DOHH2 (cell line): ENCODE results near the gene CBLB.

Experiments
- H3F3A ChIP-seq: fragments of 200-600 bp; sonication (generic), shearing (Covaris generic); 2 replicates; pipeline ENCODE4 v1.6.0; 2016; ENCODE audit warnings: antibody characterized with exemption, mild to moderate bottlenecking; ENCODE audit not compliant: control insufficient read depth, insufficient read depth
- H3K27ac ChIP-seq: fragments of 200-600 bp; sonication (generic); 2 replicates; pipeline ENCODE4 v1.5.1; 2014; ENCODE audit warnings: low read depth, mild to moderate bottlenecking, low read length, moderate library complexity
- H3K27me3 ChIP-seq: fragments of 200-600 bp; sonication (generic); 2 replicates; pipeline ENCODE4 v1.6.1; 2014; ENCODE audit warnings: mild to moderate bottlenecking, low read length, mixed read lengths; ENCODE audit not compliant: control insufficient read depth
- H3K36me3 ChIP-seq: fragments of 200-600 bp; sonication (generic); 2 replicates; pipeline ENCODE4 v1.6.1; 2014; ENCODE audit warnings: mild to moderate bottlenecking, low read length, moderate library complexity, mixed read lengths; ENCODE audit not compliant: control insufficient read depth
- H3K4me1 ChIP-seq: fragments of 200-600 bp; sonication (generic); 2 replicates; pipeline ENCODE4 v1.6.1; 2014; ENCODE audit warnings: mild to moderate bottlenecking, low read length, mixed read lengths; ENCODE audit not compliant: control insufficient read depth
- H3K4me2 ChIP-seq: fragments of 200-600 bp; sonication (generic); 2 replicates; pipeline ENCODE4 v1.6.0; 2014; ENCODE audit warnings: mild to moderate bottlenecking, low read length, moderate library complexity
- H3K4me3 ChIP-seq: fragments of 200-600 bp; sonication (generic); 2 replicates; pipeline ENCODE4 v1.5.1; 2014; ENCODE audit warnings: mild to moderate bottlenecking, low read length, mixed read lengths
- H3K79me2 ChIP-seq: fragments of 200-600 bp; sonication (generic); 2 replicates; pipeline ENCODE4 v1.6.1; 2014; ENCODE audit warnings: mild to moderate bottlenecking, low read length, mixed read lengths; ENCODE audit not compliant: control insufficient read depth
- H3K9me2 ChIP-seq: fragments of 200-600 bp; sonication (generic); replicated peaks from 2 replicates; pipeline ENCODE4 v1.6.1; 2014; ENCODE audit warnings: mild to moderate bottlenecking, low read length, mixed read lengths; ENCODE audit not compliant: control insufficient read depth
- H3K9me3 ChIP-seq: fragments of 200-600 bp; sonication (generic); 2 replicates; pipeline ENCODE4 v1.6.1; 2014; ENCODE audit warnings: antibody characterized with exemption, low read length, mixed read lengths; ENCODE audit not compliant: control insufficient read depth, insufficient read depth
- H4K20me1 ChIP-seq: fragments of 200-600 bp; sonication (generic); 2 replicates; pipeline ENCODE4 v1.6.0; 2014; ENCODE audit warnings: low read depth, mild to moderate bottlenecking, antibody characterized with exemption, low read length, moderate library complexity; ENCODE audit not compliant: control insufficient read depth, insufficient read depth
- CTCF ChIP-seq: fragments of 200-600 bp; sonication (generic); IDR thresholded peaks from one replicate; pipeline ENCODE4 v1.5.1; 2014; ENCODE audit warnings: antibody characterized with exemption, mild to moderate bottlenecking, low read depth, low read length; ENCODE audit not compliant: poor library complexity, severe bottlenecking
- EZH2phosphoT487 ChIP-seq: fragments of 200-600 bp; sonication (generic); IDR thresholded peaks from 2 replicates; pipeline ENCODE4 v1.6.1; 2017; ENCODE audit warnings: borderline replicate concordance, mild to moderate bottlenecking, antibody characterized with exemption, low read length, moderate library complexity, mixed read lengths

CBLB gene

GRCh38 chr3:105866656-105867653 is 1.9 kb downstream of the CBLB start:
- TF ChIP-seq EZH2phosphoT487 (no peak), CTCF (no peak)
- Histone ChIP-seq H3F3A (peaks cover 1% of the 10 kb centered on the region), H3K79me2 (peaks cover 70% of the 10 kb centered on the region), H3K4me2 (peak overlapping the region; percentile 74), H3K9me3 (no peaks in the 10 kb centered on the region), H3K27me3 (no peaks in the 10 kb centered on the region), H3K27ac (peak overlapping the region; percentile 70), H3K4me1 (peaks cover 67% of the 10 kb centered on the region), H3K4me3 (peak overlapping the region; percentile 89), H3K9me2 (no peaks in the 10 kb centered on the region), H3K36me3 (peaks cover 51% of the 10 kb centered on the region), H4K20me1 (no peaks in the 10 kb centered on the region)

GRCh38 chr3:105865867-105866350 is 2.9 kb downstream of the CBLB start:
- Histone ChIP-seq H3K4me3 (peak overlapping the region; percentile 89), H3K4me2 (peak overlapping the region; percentile 74), H3K9me2 (no peaks in the 10 kb centered on the region), H3K36me3 (peaks cover 58% of the 10 kb centered on the region), H3K79me2 (peaks cover 80% of the 10 kb centered on the region), H3K9me3 (no peaks in the 10 kb centered on the region), H3K4me1 (peaks cover 77% of the 10 kb centered on the region), H3F3A (peaks cover 5% of the 10 kb centered on the region), H3K27me3 (no peaks in the 10 kb centered on the region), H3K27ac (peak overlapping the region; percentile 70), H4K20me1 (no peaks in the 10 kb centered on the region)
- TF ChIP-seq EZH2phosphoT487 (no peak), CTCF (no peak)

- peaks cover 5% of the 10 kb centered on the region for H3F3A ChIP-seq
- peak overlapping the region; percentile 74 for H3K4me2 ChIP-seq
Measured at GRCh38 chr3:105865016-105865623, 3.7 kb downstream of the CBLB start.

More at GRCh38 chr3:105865016-105865623, 3.7 kb downstream of the CBLB start:
- H4K20me1 ChIP-seq, result no peaks in the 10 kb centered on the region
- H3K79me2 ChIP-seq, result peaks cover 86% of the 10 kb centered on the region
- peak overlapping the region; percentile 89 for H3K4me3 ChIP-seq
- no peaks in the 10 kb centered on the region for H3K27me3 ChIP-seq
- TF ChIP-seq CTCF (no peak), EZH2phosphoT487 (no peak)
- H3K36me3 ChIP-seq, result peaks cover 65% of the 10 kb centered on the region
- H3K27ac ChIP-seq, result peak overlapping the region; percentile 96; the same call in 1 of the 2 replicates
- H3K9me2 ChIP-seq, result no peaks in the 10 kb centered on the region
- H3K4me1 ChIP-seq, result peaks cover 78% of the 10 kb centered on the region
- H3K9me3 ChIP-seq, result no peaks in the 10 kb centered on the region
